Thymus (tissue), 11 donors: ENCODE data around the gene FXN. TPM values are rescaled to one million over a fixed set of nuclear protein-coding genes. Genes with fewer than 3 reads are reported as not detected.
"Not testable (repeated sequence)": the region's sequence is repeated elsewhere in the genome, so short reads cannot be mapped to it uniquely, and the experiment has no call there.

Source experiments
- DNase-seq, 9 donors: peaks; one replicate each; pipeline ENCODE4 v3.0.0-alpha.2; 2013; ENCODE audit warnings: low spot score in 9 of 9, low read depth in 6 of 9, missing footprints in 1 of 9
- H3K27ac ChIP-seq, 2 donors: one replicate each; pipeline ENCODE4 v1.5.1; 2013; ENCODE audit warnings: control low read depth in 1 of 2, low read depth in 1 of 2, low read length in 1 of 2, mild to moderate bottlenecking in 1 of 2, moderate library complexity in 1 of 2
- H3K27me3 ChIP-seq, 2 donors: one replicate each; pipeline ENCODE4 v1.5.1; 2013; ENCODE audit warnings: low read length in 1 of 2; ENCODE audit not compliant: control insufficient read depth in 2 of 2, insufficient read depth in 1 of 2
- H3K36me3 ChIP-seq, 2 donors: one replicate each; pipeline ENCODE4 v1.5.1; 2013; ENCODE audit warnings: low read length in 1 of 2, mild to moderate bottlenecking in 1 of 2, moderate library complexity in 1 of 2; ENCODE audit not compliant: control insufficient read depth in 2 of 2, insufficient read depth in 2 of 2
- H3K4me1 ChIP-seq, 2 donors: one replicate each; pipeline ENCODE4 v1.5.1; 2013; ENCODE audit warnings: low read length in 2 of 2; ENCODE audit not compliant: control insufficient read depth in 2 of 2, insufficient read depth in 2 of 2
- H3K4me3 ChIP-seq, 2 donors: one replicate each; pipeline ENCODE4 v1.5.1; 2013; ENCODE audit warnings: low read length in 2 of 2, control low read depth in 1 of 2, mild to moderate bottlenecking in 1 of 2
- H3K9me3 ChIP-seq, 2 donors: one replicate each; pipeline ENCODE4 v1.5.1; 2013; ENCODE audit warnings: low read length in 1 of 2, mild to moderate bottlenecking in 1 of 2; ENCODE audit not compliant: control insufficient read depth in 2 of 2, insufficient read depth in 1 of 2
- WGBS: extraction: QIAGEN DNeasy Blood & Tissue Kit; methylation state at CpG from one replicate; pipeline ENCODE4 v1.1.7; 2013; 5-methylcytosine and 5-hydroxymethylcytosine counted together
- polyA plus RNA-seq: library from polyadenylated mRNA; stranded (reverse); fragments of 200-250 nt; gene quantifications from one replicate; pipeline ENCODE4 v1.2.3, GENCODE V29; 2013
- total RNA-seq: library from RNA; stranded (reverse); fragments of 120-200 nt; gene quantifications from one replicate; pipeline ENCODE4 v1.2.4, GENCODE V29; 2013
- donor health status: healthy.

Gene FXN
- total and polyA plus RNA-seq, 2 donors = 3.2 to 7.7 TPM

- not testable (repeated sequence) for H3K27me3 ChIP-seq, H3K27ac ChIP-seq, H3K4me1 ChIP-seq, H3K36me3 ChIP-seq, H3K4me3 ChIP-seq, H3K9me3 ChIP-seq, DNase-seq
- WGBS = 88% methylated on average over 12 of the region's 12 CpGs
These were observed 15.4 kb downstream of the FXN start for GRCh38 chr9:69050936-69051335.

DNA sequence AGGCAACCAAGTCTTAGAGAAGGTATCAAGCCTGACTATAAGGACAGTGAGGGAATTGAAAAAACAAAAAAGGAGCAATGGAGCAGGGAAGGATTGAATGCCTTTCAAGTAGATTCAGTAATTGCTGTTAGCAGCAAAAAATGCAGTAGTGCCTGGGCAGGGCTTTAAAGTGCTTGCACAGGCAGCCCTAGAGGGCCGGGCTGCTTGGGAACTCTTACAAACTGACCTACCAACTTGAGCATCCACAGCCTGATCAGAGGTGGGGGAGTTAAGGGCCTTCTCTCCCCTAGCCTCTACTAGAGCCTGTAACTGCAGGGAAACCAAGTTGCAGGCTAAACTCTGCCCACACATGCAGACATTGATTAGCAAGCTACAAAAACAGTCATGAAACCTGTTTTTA, 19.4 kb downstream of the FXN start:
- no peaks in the 10 kb centered on the region for H3K36me3 ChIP-seq
- H3K27me3 ChIP-seq = no peaks in the 10 kb centered on the region
- DNase-seq = no peak
- no peaks in the 10 kb centered on the region for H3K9me3 ChIP-seq
- WGBS = 94% methylated on average over 1 of the region's 1 CpG
- no peaks in the 10 kb centered on the region for H3K4me1 ChIP-seq
- no peak overlapping the region for H3K4me3 ChIP-seq
- H3K27ac ChIP-seq = no peak overlapping the region

GRCh38 chr9:69056191-69056815, 20.8 kb downstream of the FXN start:
- no peaks in the 10 kb centered on the region for H3K9me3 ChIP-seq
- H3K27ac ChIP-seq = no peak overlapping the region
- no peak for DNase-seq
- H3K4me1 ChIP-seq = no peaks in the 10 kb centered on the region
- H3K27me3 ChIP-seq = no peaks in the 10 kb centered on the region
- no peaks in the 10 kb centered on the region for H3K36me3 ChIP-seq
- WGBS = 97% methylated on average over 4 of the region's 4 CpGs
- H3K4me3 ChIP-seq = no peak overlapping the region

GRCh38 chr9:69058101-69058500, 22.5 kb downstream of the FXN start:
- WGBS = 99% methylated on average over 2 of the region's 2 CpGs
- Histone ChIP-seq H3K9me3 (no peaks in the 10 kb centered on the region), H3K27ac (no peak overlapping the region), H3K36me3 (no peaks in the 10 kb centered on the region), H3K27me3 (no peaks in the 10 kb centered on the region), H3K4me1 (no peaks in the 10 kb centered on the region), H3K4me3 (no peak overlapping the region)
- DNase-seq = no peak

GRCh38 chr9:69060766-69061165, 25.2 kb downstream of the FXN start:
- H3K4me1 ChIP-seq = no peaks in the 10 kb centered on the region
- H3K27me3 ChIP-seq = no peaks in the 10 kb centered on the region
- no peaks in the 10 kb centered on the region for H3K36me3 ChIP-seq
- no peak overlapping the region for H3K27ac ChIP-seq
- DNase-seq = peak in 1 of 9 donors; percentile 18
- no peaks in the 10 kb centered on the region for H3K9me3 ChIP-seq
- no peak overlapping the region for H3K4me3 ChIP-seq
- 14% methylated on average over 1 of the region's 1 CpG for WGBS

DNA sequence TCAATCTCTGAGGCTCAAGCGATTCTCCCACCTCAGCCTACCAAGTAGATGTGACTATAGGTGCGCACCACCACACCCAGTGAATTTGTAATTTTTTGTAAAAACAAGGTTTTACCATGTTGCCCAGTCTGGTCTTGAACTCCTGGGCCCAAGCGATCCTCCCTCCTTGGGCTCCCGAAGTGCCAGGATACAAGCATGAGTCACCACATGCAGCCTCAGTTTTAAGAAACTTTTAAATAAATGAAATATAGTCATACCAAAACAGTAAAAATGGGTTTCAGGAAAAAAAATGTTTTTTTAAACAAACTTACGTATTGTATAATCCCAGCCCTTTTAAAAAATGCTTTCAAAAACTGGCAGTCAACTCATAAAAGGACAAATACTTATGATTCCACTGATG, 26.6 kb downstream of the FXN start:
- Histone ChIP-seq H3K9me3 (no peaks in the 10 kb centered on the region), H3K36me3 (no peaks in the 10 kb centered on the region), H3K4me3 (no peak overlapping the region), H3K27ac (no peak overlapping the region), H3K4me1 (no peaks in the 10 kb centered on the region), H3K27me3 (no peaks in the 10 kb centered on the region)
- WGBS = 98% methylated on average over 5 of the region's 5 CpGs
- DNase-seq = no peak

- DNase-seq = no peak
- Histone ChIP-seq H3K9me3 (no peaks in the 10 kb centered on the region), H3K27ac (no peak overlapping the region), H3K36me3 (no peaks in the 10 kb centered on the region), H3K4me3 (no peak overlapping the region), H3K4me1 (no peaks in the 10 kb centered on the region), H3K27me3 (no peaks in the 10 kb centered on the region)
- 93% methylated on average over 4 of the region's 4 CpGs for WGBS
These were observed 28.3 kb downstream of the FXN start for GRCh38 chr9:69063839-69064238.

- no peak for DNase-seq
- Histone ChIP-seq H3K27me3 (no peaks in the 10 kb centered on the region), H3K4me3 (no peak overlapping the region), H3K9me3 (no peaks in the 10 kb centered on the region), H3K4me1 (no peaks in the 10 kb centered on the region), H3K27ac (no peak overlapping the region), H3K36me3 (no peaks in the 10 kb centered on the region)
- 96% methylated on average over 1 of the region's 1 CpG for WGBS
These were observed 30.1 kb downstream of the FXN start for GRCh38 chr9:69065660-69066059.

DNA sequence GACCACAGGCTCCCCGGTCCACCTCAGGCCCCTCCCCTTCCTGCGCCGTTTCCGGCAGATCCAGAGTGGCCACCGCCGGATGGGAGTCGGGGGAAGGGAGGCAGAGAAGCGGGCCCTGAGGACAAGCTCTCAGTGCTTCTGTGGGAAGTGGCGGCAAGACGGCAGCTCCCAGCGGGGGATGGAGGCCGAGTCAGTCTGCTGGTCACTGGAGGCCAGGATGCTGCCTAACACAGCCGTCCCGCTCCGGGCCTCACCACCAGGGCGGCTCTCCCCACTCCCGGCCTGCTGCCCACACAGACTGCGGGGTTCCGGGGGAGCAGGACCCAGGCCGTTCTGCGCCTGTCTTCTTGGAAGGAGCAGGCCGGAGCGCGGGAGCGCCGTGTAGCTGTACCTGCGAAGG, 31.4 kb downstream of the FXN start:
- H3K27ac ChIP-seq = no peak overlapping the region
- H3K27me3 ChIP-seq = no peaks in the 10 kb centered on the region
- H3K36me3 ChIP-seq = peaks cover 0 to 3% of the 10 kb centered on the region in 2 donors
- 98% methylated on average over 27 of the region's 27 CpGs for WGBS
- no peaks in the 10 kb centered on the region for H3K4me1 ChIP-seq
- no peak overlapping the region for H3K4me3 ChIP-seq
- no peak for DNase-seq
- H3K9me3 ChIP-seq = no peaks in the 10 kb centered on the region

- H3K4me1 ChIP-seq = no peaks in the 10 kb centered on the region
- no peaks in the 10 kb centered on the region for H3K27me3 ChIP-seq
- no peak overlapping the region for H3K4me3 ChIP-seq
- H3K36me3 ChIP-seq = peaks cover 0 to 3% of the 10 kb centered on the region in 2 donors
- DNase-seq = no peak
- H3K9me3 ChIP-seq = no peaks in the 10 kb centered on the region
- WGBS = 96% methylated on average over 7 of the region's 7 CpGs
- no peak overlapping the region for H3K27ac ChIP-seq
These were observed 34.6 kb downstream of the FXN start for GRCh38 chr9:69070201-69070600.
